SK-N-SH (cell line): ENCODE measurements around the gene SLC10A4. TPM values are rescaled to one million over a fixed set of nuclear protein-coding genes. Genes with fewer than 3 reads are reported as not detected.

Experiments used
- CTCF ChIA-PET: fragments of 300-600, 350-600 bp; formaldehyde crosslinking; extraction: SDS; loops from one replicate; lab custom pipeline; 2021; lab: Yijun Ruan, JAX
- POLR2A ChIA-PET: fragments of 350-600 bp; sonication (Branson Sonifier 250); formaldehyde crosslinking; extraction: SDS; loops from one replicate; lab custom pipeline; 2020; ENCODE audit warnings: antibody characterized with exemption, inconsistent platforms; lab: Yijun Ruan, JAX
- DNase-seq: peaks from one replicate; pipeline ENCODE4 v3.0.0; 2012
- H2AFZ ChIP-seq: fragments of 200-600 bp; sonication (generic); 2 replicates; pipeline ENCODE4 v1.8.1; 2016; ENCODE audit warnings: antibody characterized with exemption, mild to moderate bottlenecking, low read depth
- H3F3A ChIP-seq: fragments of 200-600 bp; sonication (generic); replicated peaks from 2 replicates; pipeline ENCODE3; 2016; ENCODE audit warnings: antibody characterized with exemption, mild to moderate bottlenecking; ENCODE audit not compliant: insufficient read depth
- H3K27ac ChIP-seq, 2 experiments: fragments of 200-500 bp in 1 of 2; fragments of 200-600 bp in 1 of 2; sonication (Bioruptor generic) in 1 of 2; sonication (generic), shearing (Covaris generic) in 1 of 2; 2 replicates each; pipeline versions ENCODE4 v1.5.1 to v1.6.1; 2014 to 2016; ENCODE audit warnings: low read depth in 2 of 2, inconsistent platforms in 1 of 2, low read length in 1 of 2, mild to moderate bottlenecking in 1 of 2, mixed read lengths in 1 of 2
- H3K27me3 ChIP-seq: fragments of 200-600 bp; sonication (generic), shearing (Covaris generic); 2 replicates; pipeline ENCODE4 v1.6.1; 2016; ENCODE audit warnings: mixed run types; ENCODE audit not compliant: insufficient read depth
- H3K36me3 ChIP-seq, 2 experiments: fragments of 200-500 bp in 1 of 2; fragments of 200-600 bp in 1 of 2; sonication (Bioruptor generic) in 1 of 2; sonication (generic) in 1 of 2; replicated peaks in 1 of 2; 2 replicates each; pipeline versions ENCODE3 to v1.5.1; 2014 to 2016; ENCODE audit warnings: low read length in 1 of 2, mild to moderate bottlenecking in 1 of 2; ENCODE audit not compliant: insufficient read depth in 2 of 2, control insufficient read depth in 1 of 2
- H3K4me1 ChIP-seq, 2 experiments: fragments of 200-500 bp in 1 of 2; fragments of 200-600 bp in 1 of 2; sonication (Bioruptor generic) in 1 of 2; sonication (generic), shearing (Covaris generic) in 1 of 2; 2 replicates each; pipeline versions ENCODE4 v1.5.1 to v1.6.1; 2014 to 2016; ENCODE audit warnings: low read depth in 1 of 2, low read length in 1 of 2, mixed run types in 1 of 2; ENCODE audit not compliant: insufficient read depth in 2 of 2, control insufficient read depth in 1 of 2
- H3K4me2 ChIP-seq: fragments of 200-600 bp; sonication (generic), shearing (Covaris generic); 2 replicates; pipeline ENCODE4 v1.6.1; 2017; ENCODE audit warnings: mixed run types
- H3K4me3 ChIP-seq, 2 experiments: fragments of 200-500 bp in 1 of 2; fragments of 200-600 bp in 1 of 2; sonication (Bioruptor generic) in 1 of 2; sonication (generic), shearing (Covaris generic) in 1 of 2; 2 replicates each; pipeline versions ENCODE4 v1.5.1 to v1.8.1; 2014 to 2016; ENCODE audit warnings: low read depth in 2 of 2, inconsistent platforms in 1 of 2, low read length in 1 of 2, mild to moderate bottlenecking in 1 of 2, mixed read lengths in 1 of 2, moderate library complexity in 1 of 2
- H3K79me2 ChIP-seq: fragments of 200-600 bp; sonication (generic); 2 replicates; pipeline ENCODE4 v1.8.1; 2017; ENCODE audit warnings: mild to moderate bottlenecking; ENCODE audit not compliant: insufficient read depth
- H3K9ac ChIP-seq: fragments of 200-600 bp; sonication (generic); 2 replicates; pipeline ENCODE4 v1.6.1; 2017; ENCODE audit warnings: mixed run types
- H3K9me2 ChIP-seq: fragments of 200-600 bp; sonication (generic); 2 replicates; pipeline ENCODE4 v1.6.1; 2017; ENCODE audit warnings: mixed run types
- H3K9me3 ChIP-seq: fragments of 200-600 bp; sonication (generic); 2 replicates; pipeline ENCODE4 v1.6.1; 2017; ENCODE audit warnings: mixed run types, mild to moderate bottlenecking, moderate library complexity
- H4K20me1 ChIP-seq: fragments of 200-600 bp; sonication (generic); 2 replicates; pipeline ENCODE4 v1.6.1; 2017; ENCODE audit warnings: mild to moderate bottlenecking, mixed run types; ENCODE audit not compliant: insufficient read depth
- CTCF ChIP-seq: fragments of 200-600 bp; sonication (generic); IDR thresholded peaks from 2 replicates; pipeline ENCODE4 v1.6.1; 2017; ENCODE audit warnings: antibody characterized with exemption, mild to moderate bottlenecking, moderate library complexity
- ELF1 ChIP-seq: IDR thresholded peaks from 2 replicates; pipeline ENCODE4 v1.4.0; 2012
- FOSL2 ChIP-seq: IDR thresholded peaks from 2 replicates; pipeline ENCODE4 v1.4.0; 2012; ENCODE audit warnings: low read depth, mild to moderate bottlenecking, moderate library complexity, borderline replicate concordance
- FOXM1 ChIP-seq: IDR thresholded peaks from 2 replicates; pipeline ENCODE4 v1.4.0; 2012; ENCODE audit warnings: low read depth, mild to moderate bottlenecking
- GATA2 ChIP-seq: sonication (generic); formaldehyde crosslinking; IDR thresholded peaks from 2 replicates; pipeline ENCODE4 v1.5.0; 2020; ENCODE audit warnings: mild to moderate bottlenecking, missing genetic modification reagents
- JUND ChIP-seq: IDR thresholded peaks from 2 replicates; pipeline ENCODE4 v1.4.0; 2012
- MEF2A ChIP-seq: IDR thresholded peaks from 2 replicates; pipeline ENCODE4 v1.4.0; 2012; ENCODE audit warnings: low read depth, borderline replicate concordance
- NFIC ChIP-seq: IDR thresholded peaks from 2 replicates; pipeline ENCODE4 v1.4.0; 2012; ENCODE audit warnings: borderline replicate concordance
- POLR2AphosphoS5 ChIP-seq: IDR thresholded peaks from 2 replicates; pipeline ENCODE4 v1.6.1; 2012; ENCODE audit warnings: low read depth, low read length
- RAD21 ChIP-seq: IDR thresholded peaks from 2 replicates; pipeline ENCODE4 v1.6.1; 2012; ENCODE audit warnings: mild to moderate bottlenecking, low read length
- REST ChIP-seq: IDR thresholded peaks from 2 replicates; pipeline ENCODE4 v1.6.1; 2012; ENCODE audit warnings: mild to moderate bottlenecking, low read depth, low read length, moderate library complexity
- RFX5 ChIP-seq: IDR thresholded peaks from 2 replicates; pipeline ENCODE4 v1.6.1; 2012; ENCODE audit warnings: mild to moderate bottlenecking, improper control_type of control experiment, low read length
- SIN3A ChIP-seq: IDR thresholded peaks from 2 replicates; pipeline ENCODE4 v1.6.1; 2012; ENCODE audit warnings: low read depth, mild to moderate bottlenecking, low read length, moderate library complexity, borderline replicate concordance
- TAF1 ChIP-seq: IDR thresholded peaks from 2 replicates; pipeline ENCODE4 v1.6.1; 2012; ENCODE audit warnings: low read depth, mild to moderate bottlenecking, low read length, moderate library complexity, borderline replicate concordance
- TEAD4 ChIP-seq: IDR thresholded peaks from 2 replicates; pipeline ENCODE4 v1.4.0; 2012; ENCODE audit warnings: mild to moderate bottlenecking, borderline replicate concordance; ENCODE audit not compliant: insufficient read depth
- USF2 ChIP-seq: fragments of 150-350 bp; IDR thresholded peaks from 2 replicates; pipeline ENCODE4 v1.6.1; 2017; ENCODE audit warnings: antibody characterized with exemption, low read length, low read depth, borderline replicate concordance
- YY1 ChIP-seq: IDR thresholded peaks from 2 replicates; pipeline ENCODE4 v1.4.0; 2012; ENCODE audit warnings: low read depth, mild to moderate bottlenecking
- WGBS: methylation state at CpG from one replicate; pipeline ENCODE4 v1.1.6; 2017; ENCODE audit warnings: low lambda C conversion rate; 5-methylcytosine and 5-hydroxymethylcytosine counted together
- polyA plus RNA-seq, 3 experiments: library from polyadenylated mRNA; depleted of rRNA; stranded (reverse); fragments of >200 nt; gene quantifications; 2 replicates each; pipeline ENCODE4 v1.2.3, GENCODE V29; 2012

Gene SLC10A4
- polyA plus RNA-seq, 1 of the 3 experiments (the other 2 are of a cell fraction) = 2.5 TPM

- POLR2A ChIA-PET = no interaction called here
Measured at GRCh38 chr4:48498895-48499294, 15.8 kb downstream of the SLC10A4 start.

More at GRCh38 chr4:48498895-48499294, 15.8 kb downstream of the SLC10A4 start:
- H3K79me2 ChIP-seq = no peaks in the 10 kb centered on the region
- H3K4me1 ChIP-seq = no peaks in the 10 kb centered on the region; a peak in 1 of 4 replicates
- TF ChIP-seq RAD21 (no peak), MEF2A (no peak), RFX5 (no peak), REST (no peak), JUND (no peak), POLR2AphosphoS5 (no peak), GATA2 (CRISPR knock-in tag) (no peak), FOXM1 (no peak), CTCF (no peak), YY1 (no peak), FOSL2 (no peak), TAF1 (no peak), USF2 (no peak), SIN3A (no peak), TEAD4 (no peak), ELF1 (no peak), NFIC (no peak)
- H3K27ac ChIP-seq = no peak overlapping the region
- no peaks in the 10 kb centered on the region for H3K9me2 ChIP-seq
- WGBS = 95% methylated on average over 4 of the region's 4 CpGs
- no peak overlapping the region for H3K4me3 ChIP-seq
- no peak for DNase-seq
- H4K20me1 ChIP-seq = no peaks in the 10 kb centered on the region
- CTCF ChIA-PET = interaction anchor here (1.0 to 2.7 kb wide), 2 partner anchors 11 to 47 kb away, joined by 3 to 9 read pairs; no protein-coding TSS in a partner anchor
- peaks cover 41 to 59% of the 10 kb centered on the region in 2 experiments for H3K36me3 ChIP-seq
- H3K4me2 ChIP-seq = no peak overlapping the region
- H3K27me3 ChIP-seq = no peaks in the 10 kb centered on the region
- H3F3A ChIP-seq = peaks cover 7% of the 10 kb centered on the region
- no peaks in the 10 kb centered on the region for H3K9me3 ChIP-seq
- H2AFZ ChIP-seq = no peak overlapping the region
- H3K9ac ChIP-seq = no peak overlapping the region
